ENCODE measurements around the gene CTSO. TPM values are rescaled to one million over a fixed set of nuclear protein-coding genes. Genes with fewer than 3 reads are reported as not detected.
A peak's percentile ranks its signal among the peaks of the same experiment; 100 is the strongest.

CTSO gene
- total and polyA plus RNA-seq, 4 donors = 20.7 to 36.7 (median 24.5) TPM

DNA sequence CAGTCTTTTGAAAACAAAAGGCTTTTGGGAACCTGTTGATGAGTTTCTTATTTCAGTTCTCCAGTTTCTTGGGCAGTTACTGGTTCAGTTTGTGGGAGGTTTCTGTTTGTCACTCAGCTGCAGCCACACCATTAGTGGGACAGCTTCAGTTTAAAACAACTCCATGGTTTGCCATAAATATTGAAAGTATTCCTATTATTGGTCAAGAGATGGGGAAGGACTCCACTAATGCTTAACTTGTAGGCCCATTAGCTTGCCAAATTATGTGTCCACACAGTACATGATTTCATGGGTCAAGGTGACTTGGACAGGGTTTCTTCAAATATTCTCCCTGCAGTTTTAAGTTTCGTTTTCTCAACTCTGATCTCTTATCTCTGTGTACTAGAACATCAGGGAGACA, 72.1 kb downstream of the CTSO start:
- Histone ChIP-seq H3K4me1 (ENCODE audit: control insufficient read depth in 4 of 4, insufficient read depth in 4 of 4, low read length in 3 of 4) (peaks cover 6 to 38% (median 34%) of the 10 kb centered on the region in 4 donors), H3K27ac (ENCODE audit: low read depth in 1 of 2, low read length in 2 of 2) (peak overlapping the region; percentile 83 to 84), H3K27me3 (ENCODE audit: control insufficient read depth in 4 of 4, insufficient read depth in 4 of 4, low read length in 3 of 4) (no peaks in the 10 kb centered on the region), H3K9ac (ENCODE audit: low read depth in 1 of 2, low read length in 2 of 2) (peak overlapping the region in 1 of 2 donors; percentile 75), H3K9me3 (ENCODE audit: control insufficient read depth in 4 of 4, low read length in 3 of 4) (peaks cover 0 to 3% (median 0%) of the 10 kb centered on the region in 4 donors), H3K4me3 (ENCODE audit: low read depth in 1 of 3, low read length in 3 of 3) (peak overlapping the region in 1 of 3 donors; percentile 29), H3K36me3 (ENCODE audit: control insufficient read depth in 4 of 4, insufficient read depth in 3 of 4, low read depth in 1 of 4, low read length in 3 of 4) (no peaks in the 10 kb centered on the region)
- TF ChIP-seq JUND (IDR thresholded peaks at IDR 0.05) = peak; percentile 85 to 90
- TF ChIP-seq NR2F2 (IDR thresholded peaks at IDR 0.05) = peak; percentile 68
- peak; percentile 80 for TF ChIP-seq HNF4G (IDR thresholded peaks at IDR 0.05)
- TF ChIP-seq, protein P1, sequence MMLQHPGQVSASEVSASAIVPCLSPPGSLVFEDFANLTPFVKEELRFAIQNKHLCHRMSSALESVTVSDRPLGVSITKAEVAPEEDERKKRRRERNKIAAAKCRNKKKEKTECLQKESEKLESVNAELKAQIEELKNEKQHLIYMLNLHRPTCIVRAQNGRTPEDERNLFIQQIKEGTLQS (IDR thresholded peaks at IDR 0.05) = peak; percentile 71
- TF ChIP-seq FOXA1 (IDR thresholded peaks at IDR 0.05) = peak; percentile 58
- TF ChIP-seq HNF4A (conservative IDR thresholded peaks at IDR 0.05) = peak; percentile 93 to 94
- TF ChIP-seq YY1 (IDR thresholded peaks at IDR 0.05) = peak; percentile 91
- TF ChIP-seq GABPA (IDR thresholded peaks at IDR 0.05 in 1 of 2, conservative IDR thresholded peaks at IDR 0.05 in 1 of 2) = peak in 1 of 2 donors; percentile 41
- peak; percentile 56 to 64 for TF ChIP-seq RAD21 (IDR thresholded peaks at IDR 0.05)
- peak; percentile 90 for TF ChIP-seq TAF1 (conservative IDR thresholded peaks at IDR 0.05)
- peak; percentile 98 for TF ChIP-seq SP1 (IDR thresholded peaks at IDR 0.05)
- TF ChIP-seq, protein P2, sequence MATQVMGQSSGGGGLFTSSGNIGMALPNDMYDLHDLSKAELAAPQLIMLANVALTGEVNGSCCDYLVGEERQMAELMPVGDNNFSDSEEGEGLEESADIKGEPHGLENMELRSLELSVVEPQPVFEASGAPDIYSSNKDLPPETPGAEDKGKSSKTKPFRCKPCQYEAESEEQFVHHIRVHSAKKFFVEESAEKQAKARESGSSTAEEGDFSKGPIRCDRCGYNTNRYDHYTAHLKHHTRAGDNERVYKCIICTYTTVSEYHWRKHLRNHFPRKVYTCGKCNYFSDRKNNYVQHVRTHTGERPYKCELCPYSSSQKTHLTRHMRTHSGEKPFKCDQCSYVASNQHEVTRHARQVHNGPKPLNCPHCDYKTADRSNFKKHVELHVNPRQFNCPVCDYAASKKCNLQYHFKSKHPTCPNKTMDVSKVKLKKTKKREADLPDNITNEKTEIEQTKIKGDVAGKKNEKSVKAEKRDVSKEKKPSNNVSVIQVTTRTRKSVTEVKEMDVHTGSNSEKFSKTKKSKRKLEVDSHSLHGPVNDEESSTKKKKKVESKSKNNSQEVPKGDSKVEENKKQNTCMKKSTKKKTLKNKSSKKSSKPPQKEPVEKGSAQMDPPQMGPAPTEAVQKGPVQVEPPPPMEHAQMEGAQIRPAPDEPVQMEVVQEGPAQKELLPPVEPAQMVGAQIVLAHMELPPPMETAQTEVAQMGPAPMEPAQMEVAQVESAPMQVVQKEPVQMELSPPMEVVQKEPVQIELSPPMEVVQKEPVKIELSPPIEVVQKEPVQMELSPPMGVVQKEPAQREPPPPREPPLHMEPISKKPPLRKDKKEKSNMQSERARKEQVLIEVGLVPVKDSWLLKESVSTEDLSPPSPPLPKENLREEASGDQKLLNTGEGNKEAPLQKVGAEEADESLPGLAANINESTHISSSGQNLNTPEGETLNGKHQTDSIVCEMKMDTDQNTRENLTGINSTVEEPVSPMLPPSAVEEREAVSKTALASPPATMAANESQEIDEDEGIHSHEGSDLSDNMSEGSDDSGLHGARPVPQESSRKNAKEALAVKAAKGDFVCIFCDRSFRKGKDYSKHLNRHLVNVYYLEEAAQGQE (IDR thresholded peaks at IDR 0.05) = no peak
- TF ChIP-seq, protein P3, sequence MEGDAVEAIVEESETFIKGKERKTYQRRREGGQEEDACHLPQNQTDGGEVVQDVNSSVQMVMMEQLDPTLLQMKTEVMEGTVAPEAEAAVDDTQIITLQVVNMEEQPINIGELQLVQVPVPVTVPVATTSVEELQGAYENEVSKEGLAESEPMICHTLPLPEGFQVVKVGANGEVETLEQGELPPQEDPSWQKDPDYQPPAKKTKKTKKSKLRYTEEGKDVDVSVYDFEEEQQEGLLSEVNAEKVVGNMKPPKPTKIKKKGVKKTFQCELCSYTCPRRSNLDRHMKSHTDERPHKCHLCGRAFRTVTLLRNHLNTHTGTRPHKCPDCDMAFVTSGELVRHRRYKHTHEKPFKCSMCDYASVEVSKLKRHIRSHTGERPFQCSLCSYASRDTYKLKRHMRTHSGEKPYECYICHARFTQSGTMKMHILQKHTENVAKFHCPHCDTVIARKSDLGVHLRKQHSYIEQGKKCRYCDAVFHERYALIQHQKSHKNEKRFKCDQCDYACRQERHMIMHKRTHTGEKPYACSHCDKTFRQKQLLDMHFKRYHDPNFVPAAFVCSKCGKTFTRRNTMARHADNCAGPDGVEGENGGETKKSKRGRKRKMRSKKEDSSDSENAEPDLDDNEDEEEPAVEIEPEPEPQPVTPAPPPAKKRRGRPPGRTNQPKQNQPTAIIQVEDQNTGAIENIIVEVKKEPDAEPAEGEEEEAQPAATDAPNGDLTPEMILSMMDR (IDR thresholded peaks at IDR 0.05; ENCODE audit: low read depth, low read length, missing input control) = no peak
- peak; percentile 94 to 95 for TF ChIP-seq RXRA (IDR thresholded peaks at IDR 0.05)
- peak; percentile 90 for TF ChIP-seq ZBTB33 (IDR thresholded peaks at IDR 0.05)
- TF ChIP-seq MAX (IDR thresholded peaks at IDR 0.05) = peak; percentile 87
- TF ChIP-seq EGR1 (IDR thresholded peaks at IDR 0.05; ENCODE audit: low read depth in 2 of 2) = peak; percentile 42 to 79
- TF ChIP-seq FOXA2 (IDR thresholded peaks at IDR 0.05) = peak; percentile 64
- 28% methylated on average over 1 of the region's 1 CpG for WGBS
- DNase-seq (ENCODE audit: low spot score) = no peak
